PC-9 (cell line): ENCODE measurements around the gene ALB.

Experiments used
- CTCF ChIP-seq: fragments of 200-600 bp; sonication (generic); conservative IDR thresholded peaks from 2 replicates; pipeline ENCODE4 v1.6.1; 2017; ENCODE audit warnings: mixed run types, antibody characterized with exemption, mild to moderate bottlenecking, moderate library complexity
- EZH2 ChIP-seq: fragments of 200-600 bp; sonication (generic); IDR thresholded peaks from 2 replicates; pipeline ENCODE4 v1.8.0; 2017; ENCODE audit warnings: antibody characterized with exemption, low read depth

- TF ChIP-seq CTCF (no peak), EZH2 (no peak)
These were observed 56.9 kb downstream of the ALB start for GRCh38 chr4:73460913-73461522.
